Measurements from ENCODE around the gene C14orf93. TPM values are rescaled to one million over a fixed set of nuclear protein-coding genes. Genes with fewer than 3 reads are reported as not detected.

The C14orf93 gene, protein sequence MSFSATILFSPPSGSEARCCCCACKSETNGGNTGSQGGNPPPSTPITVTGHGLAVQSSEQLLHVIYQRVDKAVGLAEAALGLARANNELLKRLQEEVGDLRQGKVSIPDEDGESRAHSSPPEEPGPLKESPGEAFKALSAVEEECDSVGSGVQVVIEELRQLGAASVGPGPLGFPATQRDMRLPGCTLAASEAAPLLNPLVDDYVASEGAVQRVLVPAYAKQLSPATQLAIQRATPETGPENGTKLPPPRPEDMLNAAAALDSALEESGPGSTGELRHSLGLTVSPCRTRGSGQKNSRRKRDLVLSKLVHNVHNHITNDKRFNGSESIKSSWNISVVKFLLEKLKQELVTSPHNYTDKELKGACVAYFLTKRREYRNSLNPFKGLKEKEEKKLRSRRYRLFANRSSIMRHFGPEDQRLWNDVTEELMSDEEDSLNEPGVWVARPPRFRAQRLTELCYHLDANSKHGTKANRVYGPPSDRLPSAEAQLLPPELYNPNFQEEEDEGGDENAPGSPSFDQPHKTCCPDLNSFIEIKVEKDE
- 1 to 10 TPM; 3.6 to 5.4 (median 5.1) TPM for total RNA-seq

GRCh38 chr14:23009939-23010726 lies at the start of gene C14orf93:
TSS of gene C14orf93 (minus strand) at chr14:23010143. CDS start at chr14:22999023, 11,120 bp downstream.
- Mint-ChIP-seq H3K9me3 (no peaks in the 10 kb centered on the region), H3K4me3 (peak within 1 kb of the TSS; percentile 93), H3K27me3 (ENCODE audit: low read depth) (no peaks in the 10 kb centered on the region), H3K4me1 (ENCODE audit: low read depth) (peaks cover 42% of the 10 kb centered on the region), H3K36me3 (ENCODE audit: insufficient read depth) (no peaks in the 10 kb centered on the region)
- ATAC-seq (peak; percentile 44 to 49), DNase-seq (peak; percentile 71)

DNA sequence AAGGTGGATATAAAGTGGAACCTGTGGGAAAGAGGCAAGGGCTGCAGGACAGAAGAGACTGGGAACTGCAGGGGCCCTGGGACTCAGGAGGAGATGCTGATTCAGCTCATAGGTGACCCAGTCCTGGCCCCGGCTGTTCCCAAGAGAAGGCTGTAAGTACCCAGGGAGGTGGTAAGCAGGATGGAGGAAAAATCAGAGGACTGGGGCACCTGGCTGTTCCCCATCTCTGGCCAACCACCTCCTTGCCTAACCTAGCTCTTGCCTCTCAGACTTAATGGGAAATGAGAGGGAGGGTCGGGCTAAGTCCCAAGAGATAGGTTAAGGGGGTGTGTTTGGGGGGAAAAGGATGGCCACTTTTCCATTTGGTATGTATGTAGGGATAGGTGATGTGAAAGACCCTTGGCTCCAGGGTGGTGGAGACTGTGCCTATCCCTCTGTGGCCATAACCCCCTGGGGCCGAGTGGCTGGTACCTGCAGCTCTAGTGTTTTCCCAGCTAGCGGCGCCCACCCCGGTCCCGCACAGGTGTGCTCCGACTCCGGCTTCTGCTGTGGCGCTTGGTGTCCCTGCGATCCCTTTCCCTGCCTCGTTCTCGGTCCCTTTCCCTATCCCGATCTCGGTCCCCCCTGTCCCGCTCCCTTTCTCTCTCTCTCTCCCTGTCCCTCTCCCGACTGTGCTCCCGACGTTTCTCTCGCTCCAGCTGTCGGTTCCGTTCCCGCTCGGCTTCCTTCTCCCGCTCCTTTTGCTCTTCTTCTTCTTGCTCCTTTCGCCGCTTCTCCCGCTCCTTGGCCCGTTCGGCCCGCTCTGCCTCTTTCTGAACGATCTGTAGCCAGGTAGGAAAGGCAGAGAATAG lies 48.9 kb upstream of the C14orf93 start:
- Mint-ChIP-seq H3K9me3 (no peaks in the 10 kb centered on the region), H3K36me3 (ENCODE audit: insufficient read depth) (peaks cover 29% of the 10 kb centered on the region), H3K4me1 (ENCODE audit: low read depth) (peaks cover 17% of the 10 kb centered on the region), H3K27me3 (ENCODE audit: low read depth) (peaks cover 2% of the 10 kb centered on the region), H3K4me3 (no peak overlapping the region)
- DNase-seq (no peak), ATAC-seq (no peak)

GRCh38 chr14:23057757-23058653 lies 48.1 kb upstream of the C14orf93 start:
- Mint-ChIP-seq H3K4me1 (ENCODE audit: low read depth) (peaks cover 17% of the 10 kb centered on the region), H3K36me3 (ENCODE audit: insufficient read depth) (peaks cover 23% of the 10 kb centered on the region), H3K9me3 (no peaks in the 10 kb centered on the region), H3K4me3 (peak overlapping the region; percentile 84), H3K27me3 (ENCODE audit: low read depth) (peaks cover 2% of the 10 kb centered on the region)
- DNase-seq = peak; percentile 88
- peak; percentile 78 for ATAC-seq

GRCh38 chr14:23056956-23057756 lies 47.2 kb upstream of the C14orf93 start, which contains the start of gene CDH24:
TSS of gene CDH24 (minus strand) at chr14:23057520. CDS start at chr14:23055733, 1,787 bp downstream.
- Mint-ChIP-seq H3K9me3 (no peaks in the 10 kb centered on the region), H3K36me3 (ENCODE audit: insufficient read depth) (peaks cover 15% of the 10 kb centered on the region), H3K4me1 (ENCODE audit: low read depth) (peaks cover 17% of the 10 kb centered on the region), H3K27me3 (ENCODE audit: low read depth) (peaks cover 2% of the 10 kb centered on the region), H3K4me3 (peak within 1 kb of the TSS; percentile 84)
- DNase-seq (peak; percentile 62), ATAC-seq (peak; percentile 77 to 82)

DNA sequence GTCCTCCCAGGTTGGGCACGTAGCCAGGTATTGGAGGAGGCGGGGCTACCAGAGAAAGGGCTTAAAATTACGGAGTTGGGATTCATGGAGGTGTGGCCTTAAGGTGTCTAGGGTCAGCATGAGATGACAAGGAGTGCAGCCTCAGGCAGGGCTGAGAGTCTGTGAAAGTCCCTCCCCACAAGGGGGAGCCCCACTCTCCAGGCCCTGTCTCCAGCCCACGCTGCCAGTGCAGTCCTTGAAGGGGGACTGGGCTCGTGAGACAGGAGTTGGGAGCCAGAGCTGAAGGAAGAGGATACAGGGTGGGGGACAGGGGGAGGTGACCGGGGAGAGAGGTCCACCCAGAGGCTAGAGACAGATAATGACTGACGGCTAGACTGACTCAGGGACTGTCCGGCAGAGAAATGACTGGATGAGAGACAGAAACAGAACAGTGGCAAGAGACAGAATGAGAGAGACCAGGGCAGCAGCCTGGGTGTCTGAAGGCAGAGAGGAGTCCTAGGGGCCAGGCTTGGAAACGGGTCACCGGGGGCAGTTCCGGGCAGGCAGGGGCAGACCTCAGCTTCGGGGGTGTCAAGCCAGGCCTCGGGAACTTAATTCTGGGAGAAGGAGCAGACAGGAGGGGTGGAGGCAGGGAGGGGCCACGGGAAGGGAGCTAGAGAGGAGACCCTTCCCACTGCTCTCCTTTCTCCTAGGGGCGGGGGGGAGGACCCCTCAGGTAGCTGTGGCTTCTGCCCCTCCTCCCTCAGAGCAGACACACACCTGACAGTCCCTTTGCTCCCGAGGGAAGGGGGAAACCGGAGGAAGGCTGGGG lies 46.4 kb upstream of the C14orf93 start:
- no peaks in the 10 kb centered on the region for H3K9me3 Mint-ChIP-seq
- H3K4me1 Mint-ChIP-seq (ENCODE audit: low read depth) = peaks cover 17% of the 10 kb centered on the region
- DNase-seq (peak; percentile 66), ATAC-seq (peak; percentile 51 to 59)
- peaks cover 2% of the 10 kb centered on the region for H3K27me3 Mint-ChIP-seq (ENCODE audit: low read depth)
- H3K36me3 Mint-ChIP-seq (ENCODE audit: insufficient read depth) = peaks cover 14% of the 10 kb centered on the region
- H3K4me3 Mint-ChIP-seq = peak overlapping the region; percentile 83

GRCh38 chr14:23055621-23056144 lies 45.7 kb upstream of the C14orf93 start:
- DNase-seq (no peak), ATAC-seq (no peak)
- Mint-ChIP-seq H3K4me1 (ENCODE audit: low read depth) (peaks cover 17% of the 10 kb centered on the region), H3K4me3 (peak overlapping the region; percentile 83), H3K36me3 (ENCODE audit: insufficient read depth) (peaks cover 9% of the 10 kb centered on the region), H3K27me3 (ENCODE audit: low read depth) (peaks cover 2% of the 10 kb centered on the region), H3K9me3 (no peaks in the 10 kb centered on the region)

- Mint-ChIP-seq H3K27me3 (ENCODE audit: low read depth) (peaks cover 2% of the 10 kb centered on the region), H3K9me3 (no peaks in the 10 kb centered on the region), H3K4me1 (ENCODE audit: low read depth) (peaks cover 17% of the 10 kb centered on the region), H3K4me3 (no peak overlapping the region), H3K36me3 (ENCODE audit: insufficient read depth) (peaks cover 9% of the 10 kb centered on the region)
- ATAC-seq (no peak), DNase-seq (no peak)
Observed at GRCh38 chr14:23055147-23055550, 45.2 kb upstream of the C14orf93 start.

GRCh38 chr14:23054000-23054811 lies 44.3 kb upstream of the C14orf93 start:
- Mint-ChIP-seq H3K4me1 (ENCODE audit: low read depth) (peaks cover 17% of the 10 kb centered on the region), H3K27me3 (ENCODE audit: low read depth) (peaks cover 2% of the 10 kb centered on the region), H3K9me3 (no peaks in the 10 kb centered on the region), H3K36me3 (ENCODE audit: insufficient read depth) (peaks cover 5% of the 10 kb centered on the region), H3K4me3 (no peak overlapping the region)
- DNase-seq (no peak), ATAC-seq (no peak)

DNA sequence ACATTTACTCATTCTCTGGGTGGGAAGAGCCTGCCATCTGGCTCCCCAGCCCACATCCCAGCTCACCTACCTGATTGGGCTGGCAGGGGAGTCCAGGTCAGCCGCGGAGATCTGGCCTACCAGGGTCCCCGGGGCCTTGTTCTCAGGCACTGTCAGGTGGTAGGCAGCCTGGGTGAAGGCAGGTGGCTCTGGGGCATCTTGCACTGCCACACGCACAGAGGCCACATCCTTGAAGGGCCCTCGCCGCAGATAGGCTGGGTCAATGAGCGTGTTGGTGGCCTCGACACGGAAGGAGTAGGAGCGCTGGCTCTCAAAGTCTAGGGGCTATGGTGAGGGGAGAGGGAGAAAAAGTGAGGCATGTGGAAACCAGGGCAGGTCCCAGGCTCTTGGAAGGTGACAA lies 43.5 kb upstream of the C14orf93 start:
- no peak for ATAC-seq
- no peak for DNase-seq
- peaks cover 2% of the 10 kb centered on the region for H3K27me3 Mint-ChIP-seq (ENCODE audit: low read depth)
- peaks cover 3% of the 10 kb centered on the region for H3K36me3 Mint-ChIP-seq (ENCODE audit: insufficient read depth)
- H3K9me3 Mint-ChIP-seq = no peaks in the 10 kb centered on the region
- H3K4me1 Mint-ChIP-seq (ENCODE audit: low read depth) = peaks cover 17% of the 10 kb centered on the region
- H3K4me3 Mint-ChIP-seq = no peak overlapping the region

GRCh38 chr14:23052671-23053070 lies 42.7 kb upstream of the C14orf93 start:
- Mint-ChIP-seq H3K4me3 (no peak overlapping the region), H3K4me1 (ENCODE audit: low read depth) (peaks cover 11% of the 10 kb centered on the region), H3K36me3 (ENCODE audit: insufficient read depth) (no peaks in the 10 kb centered on the region), H3K9me3 (no peaks in the 10 kb centered on the region), H3K27me3 (ENCODE audit: low read depth) (peaks cover 2% of the 10 kb centered on the region)
- DNase-seq (no peak), ATAC-seq (no peak)

DNA sequence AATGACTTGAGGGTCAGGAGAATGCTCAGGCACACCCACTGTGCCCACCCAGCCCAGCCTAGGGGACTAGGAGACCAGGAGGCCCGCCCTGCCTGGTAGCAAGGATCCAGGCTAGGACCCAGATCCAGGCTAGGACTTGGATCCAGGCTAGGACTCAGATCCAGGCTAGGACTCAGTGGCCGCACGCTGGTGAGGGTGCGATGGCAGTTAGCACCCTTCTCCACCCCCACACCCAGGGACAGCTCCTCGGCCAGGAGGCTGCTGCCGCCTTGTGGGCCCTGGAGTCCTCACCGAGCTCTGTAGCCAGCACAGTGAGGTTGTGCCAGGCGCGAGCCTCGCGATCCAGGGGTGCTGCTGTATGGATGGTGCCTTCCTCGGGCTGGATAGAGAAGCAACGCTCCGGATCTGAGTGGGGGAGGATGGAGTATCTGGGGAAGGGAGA lies 42.3 kb upstream of the C14orf93 start:
- no peak overlapping the region for H3K4me3 Mint-ChIP-seq
- no peaks in the 10 kb centered on the region for H3K36me3 Mint-ChIP-seq (ENCODE audit: insufficient read depth)
- H3K4me1 Mint-ChIP-seq (ENCODE audit: low read depth) = peaks cover 11% of the 10 kb centered on the region
- no peak for ATAC-seq
- no peak for DNase-seq
- H3K9me3 Mint-ChIP-seq = no peaks in the 10 kb centered on the region
- peaks cover 6% of the 10 kb centered on the region for H3K27me3 Mint-ChIP-seq (ENCODE audit: low read depth)

Measured in activated T-cell treated with anti-CD3 and anti-CD28 coated beads, Interleukin-2, amount 50 U/mL, for 4 hours (primary cell).